ENCODE measurements around the gene CNGA3.
"Not testable (repeated sequence)": the region's sequence is repeated elsewhere in the genome, so short reads cannot be mapped to it uniquely, and the experiment has no call there.

CNGA3 gene

DNA sequence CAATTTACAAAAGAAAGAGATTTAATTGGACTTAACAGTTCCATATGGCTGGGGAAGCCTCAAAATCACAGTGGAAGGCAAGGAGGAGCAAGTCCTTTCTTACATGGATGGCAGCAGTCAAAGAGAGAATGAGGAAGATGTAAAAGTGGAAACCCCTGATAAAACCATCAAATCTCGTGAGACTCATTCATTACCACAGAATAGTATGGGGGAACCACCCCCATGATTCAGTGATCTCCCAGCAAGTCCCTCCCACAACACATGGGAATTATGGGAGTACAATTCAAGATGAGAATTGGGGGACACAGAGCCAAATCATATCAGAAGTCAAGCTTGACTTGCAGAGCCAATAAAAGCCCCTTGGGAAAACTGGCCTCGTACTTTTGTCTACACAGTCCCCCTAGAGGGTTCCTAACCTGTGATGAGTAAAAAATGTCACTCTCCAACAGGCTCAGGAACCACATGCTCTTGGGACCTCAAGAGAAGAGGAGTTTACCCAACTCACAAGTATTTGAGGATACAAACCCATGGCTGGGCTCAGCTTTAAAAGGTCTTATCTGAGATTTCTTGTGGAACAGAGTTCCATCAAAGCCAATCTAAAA is 87.2 kb downstream of the CNGA3 start:
- H3K9ac ChIP-seq (ENCODE audit: low read length): no peak overlapping the region
- DNase-seq: no peak

DNA sequence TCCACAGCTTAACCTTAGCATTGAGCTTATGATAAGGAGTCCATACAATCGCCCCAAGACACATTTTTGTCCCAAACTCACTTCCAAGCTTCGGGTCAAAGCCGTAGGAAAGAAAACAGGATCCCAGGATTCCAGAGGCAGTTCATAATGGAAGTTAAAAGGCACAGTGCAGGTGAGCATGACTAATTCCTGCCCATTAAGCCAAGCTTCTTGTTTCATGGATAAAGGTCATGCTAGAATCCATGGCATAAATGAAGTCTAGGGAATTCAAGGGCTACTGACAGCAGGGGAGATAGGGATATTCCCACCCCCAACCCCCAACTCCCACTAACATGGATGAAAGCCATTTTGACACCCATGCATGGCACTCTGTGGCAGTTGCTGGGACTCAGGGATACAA is 88.2 kb downstream of the CNGA3 start:
- Histone ChIP-seq H3K36me3 (ENCODE audit: control insufficient read depth in 1 of 2, insufficient read depth in 2 of 2, low read length in 2 of 2) (no peaks in the 10 kb centered on the region), H3K79me1 (ENCODE audit: low read length) (no peaks in the 10 kb centered on the region), H4K91ac (ENCODE audit: low read depth, low read length) (no peak overlapping the region), H2BK120ac (ENCODE audit: insufficient read depth, low read length, poor library complexity) (no peak overlapping the region), H3K4ac (ENCODE audit: low read depth, low read length) (no peak overlapping the region), H3K23ac (ENCODE audit: low read length) (no peak overlapping the region), H3K14ac (ENCODE audit: low read length) (no peak overlapping the region), H3K4me2 (ENCODE audit: low read length) (no peak overlapping the region), H2BK5ac (ENCODE audit: low read depth, low read length, poor library complexity) (no peak overlapping the region), H3K9ac (ENCODE audit: low read length) (no peak overlapping the region), H4K12ac (ENCODE audit: low read depth, low read length) (no peak overlapping the region), H4K8ac (ENCODE audit: low read depth, low read length) (no peak overlapping the region), H3K4me3 (ENCODE audit: low read depth, low read length) (no peak overlapping the region), H2AFZ (ENCODE audit: insufficient read depth, low read length, poor library complexity) (no peak overlapping the region), H3K18ac (ENCODE audit: low read length) (no peak overlapping the region), H3K4me1 (ENCODE audit: control insufficient read depth in 1 of 2, insufficient read depth in 2 of 2, low read length in 2 of 2) (no peaks in the 10 kb centered on the region), H3K9me3 (ENCODE audit: insufficient read depth, low read depth, low read length) (peaks cover 1% of the 10 kb centered on the region), H3K79me2 (ENCODE audit: control insufficient read depth, insufficient read depth, low read length, poor library complexity) (no peaks in the 10 kb centered on the region), H2AK5ac (ENCODE audit: low read length) (no peak overlapping the region), H3K27me3 (ENCODE audit: insufficient read depth, low read length) (no peaks in the 10 kb centered on the region), H3K27ac (ENCODE audit: low read depth, low read length) (no peak overlapping the region), H2BK12ac (ENCODE audit: low read length) (no peak overlapping the region)
- no peak for DNase-seq
- no CpG with 5 or more reads among the region's 3 CpGs for WGBS (ENCODE audit: extremely low coverage, insufficient coverage, insufficient read length)

More for the DNA sequence above, 87.2 kb downstream of the CNGA3 start:
- no CpG with 5 or more reads among the region's 2 CpGs for WGBS (ENCODE audit: extremely low coverage, insufficient coverage, insufficient read length)
- Histone ChIP-seq H3K18ac (ENCODE audit: low read length) (no peak overlapping the region), H3K27ac (ENCODE audit: low read depth, low read length) (no peak overlapping the region), H3K4me3 (ENCODE audit: low read depth, low read length) (no peak overlapping the region), H3K4me2 (ENCODE audit: low read length) (no peak overlapping the region), H2BK5ac (ENCODE audit: low read depth, low read length, poor library complexity) (no peak overlapping the region), H4K8ac (ENCODE audit: low read depth, low read length) (no peak overlapping the region), H3K4me1 (ENCODE audit: control insufficient read depth in 1 of 2, insufficient read depth in 2 of 2, low read length in 2 of 2) (no peaks in the 10 kb centered on the region), H3K9me3 (ENCODE audit: insufficient read depth, low read depth, low read length) (peaks cover 3% of the 10 kb centered on the region), H3K27me3 (ENCODE audit: insufficient read depth, low read length) (no peaks in the 10 kb centered on the region), H3K23ac (ENCODE audit: low read length) (no peak overlapping the region), H2AFZ (ENCODE audit: insufficient read depth, low read length, poor library complexity) (no peak overlapping the region), H3K4ac (ENCODE audit: low read depth, low read length) (no peak overlapping the region), H4K91ac (ENCODE audit: low read depth, low read length) (no peak overlapping the region), H3K79me1 (ENCODE audit: low read length) (no peaks in the 10 kb centered on the region), H3K14ac (ENCODE audit: low read length) (no peak overlapping the region), H3K79me2 (ENCODE audit: control insufficient read depth, insufficient read depth, low read length, poor library complexity) (no peaks in the 10 kb centered on the region), H2BK12ac (ENCODE audit: low read length) (no peak overlapping the region), H4K12ac (ENCODE audit: low read depth, low read length) (no peak overlapping the region), H3K36me3 (ENCODE audit: control insufficient read depth in 1 of 2, insufficient read depth in 2 of 2, low read length in 2 of 2) (no peaks in the 10 kb centered on the region), H2BK120ac (ENCODE audit: insufficient read depth, low read length, poor library complexity) (no peak overlapping the region), H2AK5ac (ENCODE audit: low read length) (no peak overlapping the region)

DNA sequence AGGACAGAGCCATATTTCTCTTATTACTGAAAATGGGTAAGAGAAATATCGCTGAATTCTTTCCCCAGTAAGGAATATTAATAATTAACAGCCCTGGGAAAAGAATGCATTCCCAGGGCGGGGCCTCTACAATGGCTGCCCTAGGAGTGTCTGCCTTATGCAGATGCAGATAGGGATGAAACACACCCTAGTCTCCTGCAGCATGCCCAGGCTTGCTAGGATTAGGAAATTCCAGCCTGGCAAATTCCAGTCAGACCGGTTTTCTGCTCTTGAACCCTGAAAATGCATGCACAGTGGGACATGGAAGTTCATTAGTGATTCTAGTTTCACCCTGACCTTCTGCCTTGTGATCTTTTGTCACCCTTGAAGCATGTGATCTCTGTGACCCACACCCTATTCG is 89.4 kb downstream of the CNGA3 start:
- H3K9ac ChIP-seq (ENCODE audit: low read length); H2BK120ac ChIP-seq (ENCODE audit: insufficient read depth, low read length, poor library complexity); H3K14ac ChIP-seq (ENCODE audit: low read length); H3K18ac ChIP-seq (ENCODE audit: low read length); H3K4me3 ChIP-seq (ENCODE audit: low read depth, low read length); H2BK5ac ChIP-seq (ENCODE audit: low read depth, low read length, poor library complexity); H2AK5ac ChIP-seq (ENCODE audit: low read length); H3K9me3 ChIP-seq (ENCODE audit: insufficient read depth, low read depth, low read length); H3K4me1 ChIP-seq (ENCODE audit: control insufficient read depth in 1 of 2, insufficient read depth in 2 of 2, low read length in 2 of 2); H3K27me3 ChIP-seq (ENCODE audit: insufficient read depth, low read length); DNase-seq; H3K79me2 ChIP-seq (ENCODE audit: control insufficient read depth, insufficient read depth, low read length, poor library complexity); H4K91ac ChIP-seq (ENCODE audit: low read depth, low read length); H3K27ac ChIP-seq (ENCODE audit: low read depth, low read length); H2BK12ac ChIP-seq (ENCODE audit: low read length); H3K4ac ChIP-seq (ENCODE audit: low read depth, low read length); H3K4me2 ChIP-seq (ENCODE audit: low read length); H3K23ac ChIP-seq (ENCODE audit: low read length); H3K79me1 ChIP-seq (ENCODE audit: low read length); H4K12ac ChIP-seq (ENCODE audit: low read depth, low read length); H4K8ac ChIP-seq (ENCODE audit: low read depth, low read length); H3K36me3 ChIP-seq (ENCODE audit: control insufficient read depth in 1 of 2, insufficient read depth in 2 of 2, low read length in 2 of 2); H2AFZ ChIP-seq (ENCODE audit: insufficient read depth, low read length, poor library complexity): not testable (repeated sequence)
- no CpG with 5 or more reads among the region's 4 CpGs for WGBS (ENCODE audit: extremely low coverage, insufficient coverage, insufficient read length)

DNA sequence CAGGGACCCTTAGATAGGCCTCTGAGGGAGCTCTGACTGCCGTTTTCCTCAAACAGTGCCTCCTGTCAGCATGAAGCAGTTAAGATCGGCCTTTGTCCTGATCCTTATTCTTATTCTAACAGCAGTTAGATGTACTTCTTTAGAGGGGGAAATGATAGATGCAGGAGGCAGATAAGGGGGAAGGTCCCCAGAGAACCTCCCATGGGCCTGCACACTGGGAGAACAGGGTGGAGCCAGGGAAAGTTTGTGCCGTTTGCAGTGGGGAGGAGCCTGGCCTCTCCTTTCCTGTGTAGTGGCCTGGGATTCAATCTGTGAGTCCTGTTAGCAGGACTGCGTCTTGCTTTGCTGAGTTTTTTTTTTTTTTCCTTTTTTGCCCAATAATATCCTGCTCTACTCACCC is 90.5 kb downstream of the CNGA3 start:
- Histone ChIP-seq H4K12ac (ENCODE audit: low read depth, low read length) (no peak overlapping the region), H3K23ac (ENCODE audit: low read length) (no peak overlapping the region), H2AFZ (ENCODE audit: insufficient read depth, low read length, poor library complexity) (no peak overlapping the region), H2BK5ac (ENCODE audit: low read depth, low read length, poor library complexity) (no peak overlapping the region), H3K4ac (ENCODE audit: low read depth, low read length) (no peak overlapping the region), H4K8ac (ENCODE audit: low read depth, low read length) (no peak overlapping the region), H2AK5ac (ENCODE audit: low read length) (no peak overlapping the region), H3K9ac (ENCODE audit: low read length) (no peak overlapping the region), H3K4me1 (ENCODE audit: control insufficient read depth in 1 of 2, insufficient read depth in 2 of 2, low read length in 2 of 2) (no peaks in the 10 kb centered on the region), H3K27ac (ENCODE audit: low read depth, low read length) (no peak overlapping the region), H3K27me3 (ENCODE audit: insufficient read depth, low read length) (no peaks in the 10 kb centered on the region), H3K4me3 (ENCODE audit: low read depth, low read length) (no peak overlapping the region), H3K79me1 (ENCODE audit: low read length) (no peaks in the 10 kb centered on the region), H3K36me3 (ENCODE audit: control insufficient read depth in 1 of 2, insufficient read depth in 2 of 2, low read length in 2 of 2) (no peaks in the 10 kb centered on the region), H3K14ac (ENCODE audit: low read length) (no peak overlapping the region), H2BK120ac (ENCODE audit: insufficient read depth, low read length, poor library complexity) (no peak overlapping the region), H2BK12ac (ENCODE audit: low read length) (no peak overlapping the region), H3K9me3 (ENCODE audit: insufficient read depth, low read depth, low read length) (peaks cover 1% of the 10 kb centered on the region), H3K4me2 (ENCODE audit: low read length) (no peak overlapping the region), H4K91ac (ENCODE audit: low read depth, low read length) (no peak overlapping the region), H3K18ac (ENCODE audit: low read length) (no peak overlapping the region), H3K79me2 (ENCODE audit: control insufficient read depth, insufficient read depth, low read length, poor library complexity) (no peaks in the 10 kb centered on the region)
- WGBS (ENCODE audit: extremely low coverage, insufficient coverage, insufficient read length): no CpG with 5 or more reads among the region's 4 CpGs
- no peak for DNase-seq
